Testis (tissue), 3 donors: ENCODE data around the gene ENDOV. TPM values are rescaled to one million over a fixed set of nuclear protein-coding genes. Genes with fewer than 3 reads are reported as not detected.

Source experiments
- microRNA-seq, 2 donors: library from miRNA; unstranded; fragments of <30 nt; microRNA quantifications; one replicate each; pipeline ENCODE4, GENCODE V29; 2016; ENCODE audit warnings: borderline number of aligned reads in 2 of 2, borderline replicate concordance in 1 of 2
- polyA plus RNA-seq: library from polyadenylated mRNA; stranded (reverse); fragments of 350-450 nt; fragmentation: Illumina TruSeq; extraction: RNeasy Lipid Tissue Mini Kit (QIAGEN cat#74804); gene quantifications from one replicate; pipeline ENCODE4 v1.2.3, GENCODE V29; 2014; ENCODE audit warnings: low read depth, low replicate concordance; ENCODE audit not compliant: insufficient read depth
- small RNA-seq, 2 donors: library from RNA; depleted of rRNA; stranded (forward); fragments of <200 nt; gene quantifications; one replicate each; pipeline ENCODE3, GENCODE V24; 2016
- total RNA-seq, 2 donors: library from RNA; depleted of rRNA; stranded (reverse); fragments of >200 nt; gene quantifications; one replicate each; pipeline ENCODE4 v1.2.3, GENCODE V29; 2016

Gene ENDOV
- total and polyA plus RNA-seq, 3 donors from 2014 or later, result 41.4 to 63.9 (median 55.2) TPM

Small RNA genes within 50 kb of the gene (microRNA-seq; reads per million reads assigned to microRNA genes)
- 0 reads per million in 2 donors for gene MIR4730

Small RNA genes within 50 kb of the gene (small RNA-seq; reads per million reads assigned to genes)
- 0 reads per million in 2 donors for gene MIR4730

Other genes starting within 250 kb of the ENDOV start
- 1 to 10 TPM; 3.5 to 6.1 TPM for gene CARD14, start 245.1 kb upstream of the ENDOV start, total RNA-seq
- 2.1 TPM for gene CARD14, start 245.1 kb upstream of the ENDOV start, polyA plus RNA-seq
- gene SGSH, start 194.8 kb upstream of the ENDOV start, total RNA-seq, result 10 to 100 TPM; 29.7 to 50.3 TPM
- 19.8 TPM for gene SGSH, start 194.8 kb upstream of the ENDOV start, polyA plus RNA-seq
- 10 to 100 TPM; 16.9 to 19.0 TPM for gene SLC26A11, start 194.7 kb upstream of the ENDOV start, total RNA-seq
- gene SLC26A11, start 194.7 kb upstream of the ENDOV start, polyA plus RNA-seq, result 8.4 TPM
- gene RNF213, start 154.3 kb upstream of the ENDOV start, total RNA-seq, result 10 to 100 TPM; 66.9 to 68.9 TPM
- gene RNF213, start 154.3 kb upstream of the ENDOV start, polyA plus RNA-seq, result 25.3 TPM
- gene NPTX1, start 61.4 kb downstream of the ENDOV start, total RNA-seq, result 1 to 10 TPM; 1.7 to 3.8 TPM
- 3.7 TPM for gene NPTX1, start 61.4 kb downstream of the ENDOV start, polyA plus RNA-seq
- 10 to 100 TPM; 56.6 to 68.3 TPM for gene RPTOR, start 129.7 kb downstream of the ENDOV start, total RNA-seq
- 21.8 TPM for gene RPTOR, start 129.7 kb downstream of the ENDOV start, polyA plus RNA-seq